WERI-Rb-1 (cell line): ENCODE data around the gene LHFPL2.

Experiments
- DNase-seq: peaks from one replicate; pipeline ENCODE4 v3.0.0-alpha.2; 2020
- H3K27ac ChIP-seq: fragments of 250-450 bp; sonication (Bioruptor Pico); 2 replicates; pipeline ENCODE4 v1.5.1; 2020; ENCODE audit warnings: mild to moderate bottlenecking, moderate library complexity
- H3K27me3 ChIP-seq: fragments of 250-450 bp; sonication (Bioruptor Pico); 2 replicates; pipeline ENCODE4 v1.5.1; 2021; ENCODE audit warnings: mild to moderate bottlenecking, low read depth, moderate library complexity; ENCODE audit not compliant: insufficient read depth, severe bottlenecking
- H3K36me3 ChIP-seq: fragments of 250-450 bp; sonication (Bioruptor Pico); 2 replicates; pipeline ENCODE4 v1.5.1; 2020; ENCODE audit warnings: mild to moderate bottlenecking, moderate library complexity
- H3K4me3 ChIP-seq: 2 replicates; pipeline ENCODE4 v1.5.1; 2011; ENCODE audit warnings: low read depth, mild to moderate bottlenecking, control low read depth, low read length
- H3K9me3 ChIP-seq: fragments of 250-450 bp; sonication (Bioruptor Pico); 2 replicates; pipeline ENCODE4 v1.5.1; 2021; ENCODE audit warnings: mild to moderate bottlenecking, moderate library complexity; ENCODE audit not compliant: severe bottlenecking
- CTCF ChIP-seq: IDR thresholded peaks from 2 replicates; pipeline ENCODE4 v1.5.1; 2011; ENCODE audit warnings: low read depth, mild to moderate bottlenecking, control low read depth, inconsistent platforms, low read length

Gene LHFPL2

GRCh38 chr5:78562714-78563330, 85.8 kb downstream of the LHFPL2 start:
- Histone ChIP-seq H3K27ac (peak overlapping the region; percentile 82), H3K4me3 (no peak overlapping the region), H3K27me3 (no peaks in the 10 kb centered on the region), H3K9me3 (no peaks in the 10 kb centered on the region), H3K36me3 (peaks cover 13% of the 10 kb centered on the region)
- DNase-seq, result peak; percentile 78
- no peak for TF ChIP-seq CTCF

DNA sequence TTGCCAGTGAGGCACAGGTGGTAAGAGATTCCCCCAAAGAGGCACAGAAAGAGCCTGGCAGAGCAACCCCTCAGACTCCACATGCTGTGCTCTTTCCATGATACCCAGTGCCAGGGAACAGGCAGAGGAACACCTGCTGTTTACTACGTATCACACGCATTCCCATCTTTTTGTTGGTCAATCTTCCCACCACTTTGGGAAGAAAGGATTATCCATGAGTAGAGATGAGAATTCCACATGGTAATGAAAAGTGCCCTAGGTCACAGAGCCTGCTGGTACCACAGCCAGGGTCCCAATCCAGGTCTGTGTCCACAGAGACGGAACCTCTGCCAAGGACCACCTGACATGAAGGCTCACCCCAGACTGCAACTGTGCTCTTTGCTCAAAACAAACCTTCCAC, 86.6 kb downstream of the LHFPL2 start:
- peak overlapping the region; percentile 82 for H3K27ac ChIP-seq
- DNase-seq, result no peak
- H3K9me3 ChIP-seq, result no peaks in the 10 kb centered on the region
- peaks cover 13% of the 10 kb centered on the region for H3K36me3 ChIP-seq
- no peaks in the 10 kb centered on the region for H3K27me3 ChIP-seq
- no peak overlapping the region for H3K4me3 ChIP-seq
- TF ChIP-seq CTCF, result no peak

DNA sequence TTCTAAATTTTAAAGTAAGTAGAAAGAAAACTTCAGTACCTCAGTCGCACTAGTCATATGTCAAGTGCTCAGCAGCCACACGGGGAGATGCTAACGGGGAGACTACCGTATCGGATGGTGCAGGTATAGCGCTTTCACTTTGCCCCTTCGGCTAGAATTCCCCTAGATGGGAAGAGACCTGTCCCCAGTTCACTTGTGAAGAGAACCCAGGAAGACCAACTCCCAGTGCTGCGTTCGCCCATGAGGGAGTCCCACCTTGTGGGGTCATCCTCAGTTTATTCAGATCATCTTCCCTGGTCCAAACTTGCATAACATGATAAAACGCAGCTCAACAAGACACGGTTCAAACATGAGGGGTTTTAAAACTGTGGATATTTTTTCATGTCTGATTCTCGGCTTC, 87.3 kb downstream of the LHFPL2 start:
- no peak overlapping the region for H3K4me3 ChIP-seq
- H3K36me3 ChIP-seq, result peaks cover 13% of the 10 kb centered on the region
- TF ChIP-seq CTCF, result no peak
- H3K9me3 ChIP-seq, result no peaks in the 10 kb centered on the region
- no peak for DNase-seq
- no peaks in the 10 kb centered on the region for H3K27me3 ChIP-seq
- peak overlapping the region; percentile 82 for H3K27ac ChIP-seq

- Histone ChIP-seq H3K9me3 (no peaks in the 10 kb centered on the region), H3K27ac (no peak overlapping the region), H3K36me3 (peaks cover 13% of the 10 kb centered on the region), H3K4me3 (no peak overlapping the region), H3K27me3 (no peaks in the 10 kb centered on the region)
- DNase-seq, result no peak
- TF ChIP-seq CTCF, result no peak
Measured at GRCh38 chr5:78560000-78560855, 88.3 kb downstream of the LHFPL2 start.

DNA sequence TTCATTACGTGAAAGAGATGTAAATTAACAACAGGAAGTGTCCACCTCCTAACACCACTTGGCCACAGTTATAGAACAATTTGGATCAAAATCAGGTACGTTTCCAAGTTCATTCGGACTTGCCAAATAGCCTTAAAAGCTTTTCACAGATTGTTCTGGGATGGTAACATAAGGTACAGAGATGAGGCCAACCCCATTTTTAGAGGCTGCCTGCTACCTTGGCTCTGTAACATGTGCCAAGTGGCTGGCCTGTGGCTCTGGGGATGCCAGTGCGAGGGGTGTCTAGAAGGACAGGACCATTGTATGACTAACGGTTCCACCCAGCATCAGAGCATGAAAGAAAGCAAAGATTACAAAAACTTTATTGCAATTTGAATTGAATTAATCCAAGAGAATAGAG, 91.0 kb downstream of the LHFPL2 start:
- Histone ChIP-seq H3K36me3 (no peaks in the 10 kb centered on the region; the same call in 1 of the 2 replicates), H3K27ac (no peak overlapping the region), H3K4me3 (no peak overlapping the region), H3K9me3 (no peaks in the 10 kb centered on the region), H3K27me3 (no peaks in the 10 kb centered on the region)
- no peak for TF ChIP-seq CTCF
- DNase-seq, result no peak
